GM18907 (cell line): ENCODE data around the gene PHOX2B.

Experiments used
- ATAC-seq: cut with Tn5 transposase; IDR thresholded peaks from one replicate; pipeline ENCODE4 v1.9.1; 2021; ENCODE audit warnings: mild to moderate bottlenecking, moderate library complexity; ENCODE audit not compliant: unreplicated experiment

PHOX2B gene

GRCh38 chr4:41748571-41749475 lies at the start of gene PHOX2B:
PHOX2B (minus strand) TSS chr4:41748725; CDS start chr4:41748610, 115 bp downstream.
- ATAC-seq: no peak

- ATAC-seq: no peak
These were observed 48.7 kb upstream of the PHOX2B start for GRCh38 chr4:41797260-41797659.

GRCh38 chr4:41796545-41797210 lies 48.2 kb upstream of the PHOX2B start:
- ATAC-seq: no peak

- no peak for ATAC-seq
These were observed 47.4 kb upstream of the PHOX2B start for GRCh38 chr4:41795796-41796385.

- ATAC-seq: no peak
These were observed 43.6 kb upstream of the PHOX2B start for GRCh38 chr4:41792166-41792565.

- ATAC-seq: no peak
These were observed 43.0 kb upstream of the PHOX2B start for GRCh38 chr4:41791557-41791956.

- no peak for ATAC-seq
These were observed 39.4 kb upstream of the PHOX2B start for GRCh38 chr4:41787931-41788330.

GRCh38 chr4:41785665-41786064 lies 37.1 kb upstream of the PHOX2B start:
- no peak for ATAC-seq

- ATAC-seq: no peak
These were observed 35.9 kb upstream of the PHOX2B start for GRCh38 chr4:41784191-41784979.

- no peak for ATAC-seq
These were observed 27.9 kb upstream of the PHOX2B start for GRCh38 chr4:41776466-41776865.

- no peak for ATAC-seq
These were observed 15.2 kb upstream of the PHOX2B start for GRCh38 chr4:41763729-41764128.

GRCh38 chr4:41758884-41759283 lies 10.4 kb upstream of the PHOX2B start:
- no peak for ATAC-seq

- ATAC-seq: no peak
These were observed 9.1 kb upstream of the PHOX2B start for GRCh38 chr4:41757521-41758156.

GRCh38 chr4:41753942-41754341 lies 5.4 kb upstream of the PHOX2B start:
- ATAC-seq: no peak

GRCh38 chr4:41752081-41752836 lies 3.7 kb upstream of the PHOX2B start:
- no peak for ATAC-seq

GRCh38 chr4:41751449-41752061 lies 3.0 kb upstream of the PHOX2B start:
- no peak for ATAC-seq

- ATAC-seq: no peak
These were observed 2.3 kb upstream of the PHOX2B start for GRCh38 chr4:41750626-41751448.

GRCh38 chr4:41750121-41750625 lies 1.6 kb upstream of the PHOX2B start:
- no peak for ATAC-seq
